Epidermal melanocyte (primary cell): ENCODE measurements around the gene CDC42EP1.
"Not testable (repeated sequence)": the region's sequence is repeated elsewhere in the genome, so short reads cannot be mapped to it uniquely, and the experiment has no call there.

Source experiments
- DNase-seq: peaks from one replicate; pipeline ENCODE4 v3.0.0; 2011; ENCODE audit warnings: low spot score; ENCODE audit not compliant: insufficient read length

The CDC42EP1 gene

DNA sequence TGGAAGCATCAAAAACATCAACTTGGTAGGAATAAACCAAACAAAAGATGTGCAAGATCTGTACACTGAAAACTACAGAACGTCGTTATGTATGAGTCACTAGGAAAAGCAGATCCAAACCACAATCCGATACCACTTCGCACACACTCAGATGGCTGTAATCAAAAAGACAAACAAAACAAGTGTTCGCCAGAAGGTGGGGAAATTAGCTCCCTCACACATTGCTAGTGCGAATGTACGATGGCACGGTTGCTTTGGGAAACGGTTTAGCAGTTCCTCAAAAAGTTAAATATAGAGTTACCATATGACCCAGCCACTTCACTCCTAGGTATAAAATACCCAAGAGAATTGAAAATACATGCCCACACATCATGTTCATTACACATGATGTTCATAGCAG lies 26.3 kb upstream of the CDC42EP1 start:
- no peak for DNase-seq

DNA sequence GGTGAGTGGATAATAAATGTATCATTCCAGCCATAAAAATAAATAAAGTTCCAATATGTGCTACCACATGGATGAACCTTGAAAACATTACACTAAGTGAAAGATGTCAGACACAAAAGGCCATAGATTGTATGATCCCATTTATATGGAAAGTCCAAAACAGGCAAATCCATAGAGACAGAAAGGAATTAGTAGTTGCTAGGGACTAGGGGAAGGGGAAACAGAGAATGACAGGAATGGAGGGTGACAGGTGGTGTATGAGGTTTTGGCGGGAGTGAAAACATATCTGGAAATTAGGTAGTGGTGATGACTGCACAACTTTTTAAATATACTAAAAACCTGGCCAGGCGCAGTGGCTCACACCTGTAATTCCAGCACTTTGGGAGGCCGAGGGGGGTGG lies 25.8 kb upstream of the CDC42EP1 start:
- DNase-seq, result no peak

DNA sequence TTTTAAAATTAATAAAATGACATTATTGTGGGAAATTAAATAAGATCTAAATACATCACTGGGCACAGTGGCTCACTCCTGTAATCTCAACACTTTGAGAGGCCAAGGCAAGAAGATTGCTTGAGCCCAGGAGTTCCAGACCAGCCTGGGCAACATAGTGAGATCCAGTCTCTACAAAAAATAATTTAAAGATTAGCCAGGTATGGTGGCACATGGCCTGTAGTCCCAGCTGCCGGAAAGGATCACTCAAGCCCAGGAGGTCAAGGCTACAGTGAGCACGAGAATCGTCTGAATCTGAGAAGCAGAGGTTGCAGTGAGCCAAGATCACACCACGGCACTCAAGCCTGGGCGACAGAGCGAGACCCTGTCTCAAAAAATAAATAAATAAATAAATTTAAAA lies 25.1 kb upstream of the CDC42EP1 start:
- no peak for DNase-seq

DNA sequence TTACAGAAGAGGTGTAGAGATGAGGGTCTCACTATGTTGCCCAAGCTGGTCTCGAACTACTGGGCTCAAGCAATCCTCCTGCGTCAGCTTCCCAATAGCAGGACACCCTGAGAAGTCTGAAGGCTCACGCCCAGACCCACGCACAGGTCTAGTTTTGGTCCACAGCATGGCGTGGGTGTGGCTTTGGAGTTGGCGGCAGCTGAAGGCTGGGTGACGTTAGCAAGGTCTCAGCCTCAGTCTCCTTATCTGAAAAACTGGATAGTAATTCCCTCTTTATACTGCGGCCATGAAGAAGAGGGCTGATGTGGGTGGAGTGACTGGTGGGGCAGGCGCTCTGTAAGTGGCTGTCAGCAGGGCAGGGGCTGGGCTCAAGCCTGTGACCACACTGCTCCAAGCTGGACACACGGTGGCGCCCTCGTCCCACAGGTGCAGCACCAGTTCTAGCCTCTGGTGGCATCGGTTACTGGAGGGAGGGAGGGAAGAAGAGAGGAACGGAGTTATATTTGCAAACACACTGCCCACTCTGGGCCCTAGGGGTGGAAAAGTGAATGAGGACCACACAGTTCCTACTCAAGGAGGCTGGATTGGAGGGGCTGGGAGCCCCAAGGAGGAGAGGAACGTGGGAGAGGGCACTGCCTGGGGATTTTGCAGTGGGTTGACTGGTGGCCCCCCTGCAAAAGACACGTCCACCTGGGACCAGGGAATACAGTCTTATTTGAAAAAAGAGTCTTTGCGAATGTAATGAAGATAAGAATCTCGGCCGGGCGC lies 21.5 kb upstream of the CDC42EP1 start:
- DNase-seq, result peak; percentile 93

DNA sequence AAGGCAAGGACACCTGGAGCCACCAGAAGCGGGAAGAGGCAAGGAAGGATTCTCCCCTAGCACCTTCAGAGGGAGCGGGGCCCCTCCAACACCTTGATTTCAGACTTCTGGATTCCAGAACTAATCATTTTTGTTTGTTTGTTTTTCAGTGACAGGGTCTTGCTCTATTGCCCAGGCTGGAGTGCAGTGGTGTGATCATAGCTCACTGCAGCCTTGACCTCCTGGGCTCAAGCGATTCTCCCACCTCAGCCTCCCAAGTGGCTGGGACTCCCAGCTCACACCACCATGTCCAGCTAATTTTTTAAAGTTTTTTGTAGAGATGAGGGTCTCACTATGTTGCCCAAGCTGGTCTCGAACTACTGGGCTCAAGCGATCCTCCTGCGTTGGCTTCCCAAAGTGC lies 20.5 kb upstream of the CDC42EP1 start:
- DNase-seq, result not testable (repeated sequence)

DNA sequence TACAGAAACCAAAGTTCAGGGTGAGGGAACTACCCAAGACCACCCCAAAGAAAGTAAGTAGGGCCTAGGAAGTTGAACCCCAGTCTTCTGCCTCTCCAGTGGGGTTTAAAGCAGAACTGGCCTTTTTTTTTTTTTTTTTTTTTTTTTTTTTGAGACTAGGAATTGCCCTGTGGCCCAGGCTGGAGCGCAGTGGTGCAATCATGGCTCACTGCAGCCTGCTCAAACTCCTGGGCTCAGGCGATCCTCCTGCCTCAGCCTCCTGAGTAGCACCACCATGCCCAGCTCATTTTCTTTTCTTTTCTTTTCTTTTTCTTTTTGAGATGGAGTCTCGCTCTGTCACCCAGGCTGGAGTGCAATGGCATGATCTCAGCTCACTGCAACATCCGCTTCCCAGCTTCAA lies 17.9 kb upstream of the CDC42EP1 start:
- not testable (repeated sequence) for DNase-seq

DNA sequence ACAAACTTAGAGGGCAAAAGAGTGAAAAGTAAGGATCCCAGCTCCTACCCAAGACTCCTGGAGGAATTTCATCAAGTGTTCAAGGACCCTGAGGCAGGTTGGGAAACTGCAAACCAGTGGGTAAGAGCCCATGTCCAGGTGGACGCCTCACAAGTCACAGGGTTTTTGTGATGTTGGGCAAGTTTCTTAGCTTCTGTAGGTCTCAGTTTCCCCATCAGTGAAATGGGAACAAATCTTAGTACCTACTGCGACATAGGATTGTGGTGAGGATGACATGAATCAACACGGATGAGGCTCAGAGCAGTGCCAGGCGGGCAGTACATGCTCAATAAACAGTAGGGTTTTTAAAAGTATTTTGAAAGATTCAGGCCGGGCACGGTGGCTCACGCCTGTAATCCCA lies 17.3 kb upstream of the CDC42EP1 start:
- no peak for DNase-seq

DNA sequence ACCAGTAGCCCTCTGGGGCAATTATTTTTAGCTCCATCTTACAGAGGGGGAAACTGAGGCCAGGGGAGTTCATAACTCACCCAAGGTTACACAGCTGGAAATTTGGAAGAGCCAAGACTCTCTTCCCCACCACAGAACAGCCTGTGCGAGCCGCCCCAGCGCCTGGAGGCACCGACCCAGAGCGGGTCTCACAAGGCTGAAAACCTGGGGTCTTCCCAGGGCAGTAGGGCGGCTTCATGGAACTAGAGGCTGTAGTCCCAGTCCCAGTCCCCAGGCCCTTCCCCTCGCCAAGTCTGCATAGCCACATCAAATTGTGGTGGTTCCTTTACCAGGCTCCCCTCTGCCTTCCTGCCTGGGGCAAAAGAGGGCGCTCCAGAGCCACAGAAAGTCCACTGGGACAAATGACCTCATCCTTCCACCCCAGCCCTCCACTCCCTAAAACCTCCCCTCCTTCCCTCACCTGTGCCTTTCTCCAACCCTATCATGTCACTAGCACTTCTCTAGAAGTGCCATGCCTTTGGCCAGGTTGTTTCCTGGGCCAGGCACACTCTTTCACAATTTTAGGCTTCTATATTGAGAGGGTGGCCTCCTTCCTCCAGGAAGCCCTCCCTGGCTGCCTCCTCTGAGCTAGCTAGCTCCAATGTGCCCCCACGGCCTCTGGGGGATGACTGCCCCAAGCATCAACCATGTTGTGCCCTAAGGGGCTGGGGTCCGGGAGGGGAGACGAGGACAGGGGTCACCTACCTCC lies 15.2 kb upstream of the CDC42EP1 start:
- no peak for DNase-seq

DNA sequence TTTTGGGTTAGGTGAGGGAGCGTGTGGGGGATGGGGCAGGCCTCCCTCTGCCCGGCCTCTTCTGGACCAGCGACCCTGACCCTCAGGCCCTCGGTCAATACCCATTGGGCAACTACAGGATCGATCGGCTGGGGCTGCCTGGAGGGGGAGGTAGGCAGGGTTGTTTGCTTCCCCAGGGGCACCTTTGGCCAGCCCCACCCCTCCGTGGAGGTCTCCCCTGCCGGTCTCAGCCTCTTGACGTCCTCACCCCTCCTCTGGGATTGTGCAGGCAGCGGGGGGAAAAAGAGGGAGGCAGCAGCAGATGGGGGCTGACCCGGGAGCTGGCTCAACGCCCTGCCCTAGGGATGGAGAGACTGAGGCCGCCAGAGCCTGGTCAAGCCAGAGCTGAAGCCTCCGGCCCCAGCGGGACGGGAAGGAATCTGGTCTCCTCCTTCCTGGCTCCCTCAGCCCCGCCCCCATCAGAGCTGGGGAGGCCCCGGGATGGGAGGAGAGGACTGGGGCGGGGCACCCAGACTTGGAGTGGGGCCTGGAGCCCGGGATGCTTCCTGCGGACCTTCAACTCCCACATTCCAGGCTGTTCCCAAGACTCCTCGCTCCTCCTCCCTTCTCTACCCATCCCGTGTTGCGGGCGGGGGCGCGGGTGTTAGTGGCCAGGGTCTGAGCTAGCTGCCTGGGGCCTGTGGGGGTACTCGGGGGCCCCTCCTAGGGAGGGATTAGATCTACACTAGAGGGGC lies 14.4 kb upstream of the CDC42EP1 start:
- DNase-seq, result peak; percentile 86

DNA sequence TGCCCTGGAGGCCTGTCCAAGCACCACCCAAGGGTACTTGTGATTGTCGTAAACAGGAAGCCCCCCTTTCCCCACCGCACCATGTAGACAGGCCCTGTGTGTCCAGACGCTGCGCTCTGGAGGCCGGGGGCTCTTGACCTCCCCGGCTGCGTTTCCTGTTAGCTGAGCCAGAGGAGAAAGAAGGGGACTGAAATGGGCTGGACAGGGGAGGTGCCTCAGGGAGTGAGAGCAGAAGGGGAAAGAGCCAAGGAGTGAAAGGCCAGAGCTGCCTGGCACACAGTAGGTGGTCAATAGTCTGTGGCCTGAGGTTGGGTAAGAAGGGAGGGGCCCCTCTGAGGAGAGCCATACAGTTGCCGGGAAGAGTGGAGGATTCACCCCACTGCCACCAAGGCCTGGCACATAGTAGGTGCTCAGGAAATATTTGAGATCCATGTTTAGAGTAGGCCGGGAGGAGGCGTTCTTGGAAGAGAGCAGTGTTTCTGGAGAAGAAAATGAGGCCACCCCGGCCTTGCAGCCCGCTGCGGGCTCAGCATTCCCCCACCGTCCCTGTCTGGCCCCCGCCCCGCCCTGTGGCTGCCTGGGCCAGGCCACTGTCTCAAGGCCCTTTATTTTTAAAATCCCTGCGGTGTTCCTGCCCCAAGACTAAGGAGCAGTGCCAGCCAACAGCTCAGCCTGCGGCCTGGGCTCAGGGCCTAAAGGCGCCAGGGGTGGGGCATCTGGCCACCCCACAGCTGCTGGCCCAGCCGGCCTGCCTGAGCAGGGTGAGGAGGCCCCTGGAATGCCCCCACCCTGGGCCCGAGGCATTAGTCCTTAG lies 13.6 kb upstream of the CDC42EP1 start:
- peak; percentile 54 for DNase-seq

DNA sequence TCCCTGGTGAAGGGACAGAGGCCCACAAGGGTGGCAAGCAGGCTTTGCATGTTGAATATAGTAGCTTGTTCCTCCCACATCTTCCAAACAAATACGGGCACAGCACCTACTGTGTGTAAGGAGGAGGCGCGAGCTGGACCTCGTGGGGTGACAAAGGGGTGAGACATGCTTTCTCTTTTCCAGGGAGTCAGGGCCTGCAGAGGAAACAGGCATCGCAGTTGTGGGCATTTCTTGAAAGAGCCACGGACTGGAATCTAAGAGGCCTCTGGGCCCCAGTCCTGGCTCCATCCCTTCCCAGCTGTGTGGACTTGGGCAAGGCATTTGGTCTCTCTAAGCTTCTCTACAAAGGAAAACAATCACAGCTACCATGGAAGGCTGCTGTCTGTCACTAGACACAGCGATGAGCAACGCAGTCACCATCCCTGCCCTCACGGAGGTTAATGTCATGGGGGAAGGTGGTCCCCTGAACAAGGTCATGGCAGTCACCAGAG lies 13.0 kb upstream of the CDC42EP1 start:
- DNase-seq, result no peak

DNA sequence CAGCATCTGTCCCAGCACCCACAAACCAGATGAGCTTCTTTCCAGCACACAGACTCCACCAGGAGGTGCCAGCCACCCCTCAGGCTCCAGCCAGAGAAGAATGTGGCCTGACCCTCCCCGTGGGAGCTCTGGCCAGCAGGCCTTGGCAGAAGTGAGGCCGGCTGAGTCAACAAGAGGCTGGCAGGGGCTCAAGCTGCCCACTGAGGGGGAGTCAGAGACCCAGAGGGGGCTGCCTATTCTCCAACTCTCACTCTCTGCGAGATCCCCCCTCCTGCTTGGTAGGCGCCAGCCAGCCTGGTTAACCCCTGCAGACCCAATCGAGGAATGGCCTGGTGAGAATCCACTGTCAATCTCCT lies 10.6 kb upstream of the CDC42EP1 start:
- DNase-seq, result no peak

DNA sequence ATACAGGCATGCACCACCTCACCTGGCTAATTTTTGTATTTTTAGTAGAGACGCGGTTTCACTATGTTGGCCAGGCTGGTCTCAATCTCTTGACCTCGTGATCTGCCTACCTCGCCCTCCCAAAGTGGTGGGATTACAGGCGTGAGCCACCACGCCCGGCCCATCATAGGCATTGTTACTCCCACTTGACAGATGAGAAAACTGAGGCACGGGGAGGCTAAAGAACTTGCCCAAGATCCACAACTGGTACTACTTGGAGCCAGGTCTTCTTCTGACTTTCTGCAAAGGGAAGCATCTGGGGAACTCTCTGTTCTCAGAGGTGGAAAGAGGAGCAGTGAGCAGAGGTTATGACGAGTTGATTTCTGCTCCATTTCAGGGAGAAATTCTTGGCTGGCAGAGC lies 9.4 kb upstream of the CDC42EP1 start:
- not testable (repeated sequence) for DNase-seq

DNA sequence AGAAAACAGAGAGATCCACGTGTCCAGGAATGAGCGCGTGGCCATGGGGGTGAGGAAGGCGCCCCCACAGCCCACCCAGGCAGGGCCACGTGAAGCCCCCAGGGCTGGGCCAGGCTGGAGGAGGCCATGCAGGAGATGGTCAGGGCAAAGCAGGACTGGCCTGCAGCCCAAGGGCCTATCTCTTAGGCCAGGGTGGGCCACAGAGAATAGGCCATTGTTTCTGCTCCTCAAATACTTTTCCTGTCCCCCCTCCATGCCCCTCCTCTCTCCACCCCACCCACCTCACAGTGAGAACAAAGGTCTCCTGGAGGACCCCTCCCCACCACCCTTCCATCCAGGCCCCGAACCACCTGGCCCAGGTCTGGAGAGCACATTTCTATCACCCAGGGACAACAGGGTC lies 8.3 kb upstream of the CDC42EP1 start:
- no peak for DNase-seq

DNA sequence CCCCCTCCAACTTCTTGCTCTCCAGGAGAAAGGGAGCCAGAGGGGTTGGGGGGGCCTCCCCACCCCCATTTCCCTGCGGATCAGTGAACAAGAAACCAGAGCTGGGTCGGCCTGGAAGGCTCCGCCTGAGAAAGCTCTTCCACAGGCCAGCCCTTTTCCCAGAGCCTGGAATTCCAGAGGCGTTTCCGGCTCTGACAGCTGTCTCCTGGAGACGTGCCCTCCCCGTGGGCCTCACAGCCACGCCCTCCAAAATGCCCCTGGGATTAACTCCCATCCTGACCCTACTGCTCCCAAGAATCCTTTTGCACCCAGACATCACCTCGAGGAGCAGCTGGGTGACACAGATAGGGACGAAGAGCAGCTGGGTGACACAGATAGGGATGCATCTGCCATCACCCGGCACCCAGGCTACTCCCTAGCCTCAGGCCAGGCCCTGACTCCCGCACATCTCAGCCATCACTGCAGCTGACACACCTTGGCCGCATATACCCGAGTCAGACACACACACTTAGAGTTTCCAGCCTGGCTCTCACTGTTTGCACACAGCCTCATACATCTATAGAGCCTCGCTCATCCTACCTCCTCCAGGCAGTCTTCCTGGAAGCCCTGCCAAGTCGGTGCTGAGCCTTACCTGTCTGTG lies 7.6 kb upstream of the CDC42EP1 start:
- DNase-seq, result no peak

DNA sequence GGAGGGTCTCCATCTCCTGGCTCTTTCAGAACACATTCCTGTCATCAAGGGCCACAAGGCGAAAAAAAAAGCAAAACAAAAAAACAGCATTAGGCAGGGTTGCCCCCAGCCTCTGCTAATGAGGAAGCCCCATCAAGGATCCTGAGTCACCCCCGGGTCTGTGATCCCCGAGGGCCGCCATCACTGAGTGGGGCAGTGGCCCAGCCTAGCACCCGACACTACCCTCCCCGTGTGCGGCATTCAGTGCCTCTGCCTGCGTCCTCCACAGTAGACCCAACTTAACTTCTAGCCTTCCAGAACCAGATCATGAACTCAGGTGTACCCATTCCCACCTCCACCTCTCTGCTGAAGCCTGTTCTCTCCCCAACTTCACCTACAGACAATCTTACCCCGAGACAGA lies 6.6 kb upstream of the CDC42EP1 start:
- no peak for DNase-seq

DNA sequence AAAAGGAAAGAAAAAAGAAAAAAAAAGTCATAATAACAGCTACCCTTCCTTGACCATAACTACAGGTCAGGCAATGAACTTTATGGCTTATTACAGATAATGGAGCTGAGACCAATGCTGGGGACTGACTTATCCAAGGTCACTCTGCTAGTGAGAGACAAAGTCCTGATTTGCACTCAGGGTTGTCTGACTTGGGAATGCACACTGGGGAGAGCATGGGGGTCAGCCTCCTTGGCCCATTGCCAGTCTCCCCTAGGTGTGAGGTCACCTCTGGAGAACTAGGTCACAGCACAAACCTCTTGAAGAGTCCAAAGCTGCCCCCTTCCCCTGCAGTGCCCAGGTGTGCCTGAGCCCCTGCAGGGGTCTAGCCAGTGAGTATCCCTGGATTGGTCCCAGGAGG lies 5.3 kb upstream of the CDC42EP1 start:
- DNase-seq, result no peak

DNA sequence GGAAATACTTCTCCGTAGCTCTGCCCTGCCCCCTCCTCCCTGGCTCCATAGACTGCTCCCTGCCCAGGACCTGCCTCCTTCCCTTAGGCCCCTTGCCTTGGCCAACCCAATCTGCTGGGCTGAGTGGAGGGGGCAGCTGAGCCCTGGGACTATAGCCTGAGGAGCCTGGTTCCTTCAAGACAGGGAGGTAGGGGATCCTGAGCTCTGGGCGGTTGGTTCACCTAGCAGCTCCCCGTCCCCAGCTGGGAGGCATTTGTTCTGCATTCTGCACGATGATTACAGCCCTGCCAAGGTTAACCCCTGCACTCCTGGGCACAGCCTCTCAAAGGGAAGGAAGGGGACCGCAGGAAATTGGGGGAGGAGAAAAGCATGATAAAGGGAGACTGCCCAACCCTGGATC lies 3.6 kb upstream of the CDC42EP1 start:
- no peak for DNase-seq

DNA sequence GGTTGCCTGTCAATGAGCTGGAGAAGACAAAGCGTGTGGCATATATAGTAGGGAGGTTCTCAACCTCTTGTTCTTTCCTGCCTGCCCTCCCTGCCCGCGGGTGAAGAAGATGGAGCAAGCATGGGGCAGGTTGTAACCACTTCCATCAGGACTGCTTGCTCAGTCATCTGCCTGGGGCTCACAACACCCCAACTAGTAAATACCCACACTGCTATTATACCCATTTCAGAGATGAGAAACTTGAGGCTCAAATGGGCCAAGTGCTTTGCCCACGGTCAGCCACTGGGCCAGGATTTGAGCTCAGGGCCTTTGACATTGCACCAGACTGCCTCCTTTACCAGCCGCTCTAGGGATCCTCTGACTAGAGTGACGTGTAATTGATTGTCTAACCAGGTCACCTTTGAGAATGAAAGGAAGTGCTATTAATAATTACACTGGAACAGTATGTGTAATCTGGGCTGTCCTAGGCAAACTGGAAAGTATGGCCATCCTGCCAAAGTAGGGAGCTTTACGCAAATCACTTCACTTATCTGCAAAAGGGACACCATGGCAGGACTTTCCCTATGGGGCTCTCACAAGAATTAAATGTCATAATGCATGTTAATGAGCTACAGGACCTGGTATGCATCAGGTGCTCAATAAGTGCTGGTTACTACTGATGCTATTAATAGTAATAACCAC lies 2.8 kb upstream of the CDC42EP1 start:
- DNase-seq, result no peak

DNA sequence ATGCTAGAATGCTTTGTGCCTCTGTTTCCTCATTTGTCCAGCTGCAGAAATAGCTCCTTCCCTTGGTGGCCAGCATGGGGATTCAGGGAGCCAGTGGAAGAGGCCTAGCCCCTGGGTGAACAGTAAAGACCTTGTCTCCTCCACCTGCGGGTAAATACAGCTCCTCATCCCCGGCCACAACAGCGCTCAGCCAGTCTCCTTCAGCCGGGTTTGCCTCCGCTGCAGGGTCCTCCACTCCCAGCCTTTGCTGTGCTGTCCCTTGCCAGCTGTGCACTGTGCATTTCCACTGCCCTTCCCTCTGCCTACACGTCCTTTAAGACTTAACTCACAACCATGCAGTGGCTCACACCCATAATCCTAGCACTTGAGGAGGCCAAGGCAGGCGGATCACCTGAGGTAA lies 1.5 kb upstream of the CDC42EP1 start:
- no peak for DNase-seq
